Mesothelial cell of epicardium (in vitro differentiated cells): ENCODE data around the gene TMEM51. TPM values are rescaled to one million over a fixed set of nuclear protein-coding genes. Genes with fewer than 3 reads are reported as not detected.

Experiments used
- DNase-seq, 2 experiments: peaks; one replicate each; pipeline ENCODE4 v3.0.0; 2021; ENCODE audit warnings: low spot score in 2 of 2; ENCODE audit not compliant: unreplicated experiment in 2 of 2
- H3K27ac Mint-ChIP-seq: 2 replicates; pipeline ENCODE4 v1.8.0; 2021; ENCODE audit warnings: mixed read lengths
- H3K27me3 Mint-ChIP-seq: 2 replicates; pipeline ENCODE4 v1.8.0; 2021; ENCODE audit warnings: low read depth, mixed read lengths
- H3K36me3 Mint-ChIP-seq: 2 replicates; pipeline ENCODE4 v1.8.0; 2021; ENCODE audit warnings: mixed read lengths
- H3K4me1 Mint-ChIP-seq: 2 replicates; pipeline ENCODE4 v1.8.0; 2021; ENCODE audit warnings: mixed read lengths
- H3K4me3 Mint-ChIP-seq: 2 replicates; pipeline ENCODE4 v1.8.0; 2021; ENCODE audit warnings: mild to moderate bottlenecking, moderate library complexity, mixed read lengths
- H3K9me3 Mint-ChIP-seq: 2 replicates; pipeline ENCODE4 v1.8.0; 2021; ENCODE audit warnings: mixed read lengths
- CTCF ChIP-seq: fragments of 200-600 bp; sonication (generic); IDR thresholded peaks from one replicate; pipeline ENCODE4 v1.5.0; 2021; ENCODE audit warnings: antibody characterized with exemption; ENCODE audit not compliant: unreplicated experiment
- total RNA-seq: library from RNA; stranded (reverse); gene quantifications from 3 replicates; pipeline ENCODE4 v1.2.1, GENCODE V29; 2021

The TMEM51 gene
- total RNA-seq, 1 donor from 2014 or later: 10.9 TPM

DNA sequence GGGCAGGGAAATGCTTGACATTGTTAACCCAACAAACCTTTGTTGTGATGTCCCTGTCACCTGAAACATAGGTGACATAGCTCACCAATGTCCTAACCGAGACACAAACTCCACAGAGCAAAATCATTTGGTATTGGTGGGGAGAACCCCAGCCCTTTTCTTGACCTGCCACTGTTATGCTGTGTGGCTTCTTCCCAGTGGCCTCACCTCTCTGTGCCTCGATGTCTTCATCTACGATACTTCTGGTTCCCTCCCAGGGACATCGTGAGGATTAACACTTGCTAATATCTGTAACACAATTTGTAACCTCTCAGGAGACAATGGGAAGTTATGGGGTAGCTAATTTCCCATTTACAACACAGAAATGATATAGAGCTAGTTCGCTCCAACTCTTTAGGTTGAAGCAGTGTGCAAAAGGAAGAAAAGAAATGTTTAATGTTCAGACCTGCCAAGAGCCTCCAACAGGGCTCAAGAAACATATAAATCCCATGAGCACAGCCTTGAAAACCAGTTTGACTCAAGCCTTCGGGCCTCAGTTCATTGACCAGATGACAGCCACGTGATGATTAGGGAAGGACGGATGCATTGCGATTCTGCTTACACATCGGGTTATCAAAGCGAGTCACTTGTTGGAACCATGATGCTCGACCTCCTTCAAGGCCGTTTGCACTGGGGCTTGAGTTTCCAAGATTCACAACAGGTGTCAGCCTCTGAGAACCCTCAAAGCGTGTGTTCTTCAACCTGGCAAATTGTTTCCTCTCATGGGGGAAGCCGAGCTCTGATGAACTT, 37.8 kb upstream of the TMEM51 start:
- TF ChIP-seq CTCF: no peak
- no peaks in the 10 kb centered on the region for H3K27me3 Mint-ChIP-seq
- peaks cover 24% of the 10 kb centered on the region for H3K4me1 Mint-ChIP-seq
- H3K36me3 Mint-ChIP-seq: peaks cover 7% of the 10 kb centered on the region
- no peaks in the 10 kb centered on the region for H3K9me3 Mint-ChIP-seq
- H3K4me3 Mint-ChIP-seq: no peak overlapping the region
- no peak overlapping the region for H3K27ac Mint-ChIP-seq
- DNase-seq: no peak

DNA sequence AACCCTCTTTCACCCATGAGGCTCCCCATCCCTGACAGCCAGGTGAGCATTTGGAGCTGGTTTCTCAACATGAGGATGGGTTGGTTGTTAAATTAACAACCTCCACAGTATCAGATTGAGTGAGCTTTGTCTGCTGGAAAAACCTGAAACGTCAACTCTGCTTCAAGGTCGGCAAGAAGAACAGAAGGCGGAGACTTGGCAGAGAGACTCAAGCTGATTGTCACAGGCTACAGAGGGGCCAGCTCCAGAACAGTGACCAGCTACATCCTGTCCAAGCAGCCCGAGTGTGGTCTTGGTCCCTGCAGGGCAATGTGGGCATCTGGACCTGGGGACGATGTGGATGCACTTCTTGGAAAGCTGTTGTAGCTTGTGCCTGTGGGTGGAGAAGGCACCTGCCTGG, 36.6 kb upstream of the TMEM51 start:
- DNase-seq: no peak
- H3K27ac Mint-ChIP-seq: no peak overlapping the region

DNA sequence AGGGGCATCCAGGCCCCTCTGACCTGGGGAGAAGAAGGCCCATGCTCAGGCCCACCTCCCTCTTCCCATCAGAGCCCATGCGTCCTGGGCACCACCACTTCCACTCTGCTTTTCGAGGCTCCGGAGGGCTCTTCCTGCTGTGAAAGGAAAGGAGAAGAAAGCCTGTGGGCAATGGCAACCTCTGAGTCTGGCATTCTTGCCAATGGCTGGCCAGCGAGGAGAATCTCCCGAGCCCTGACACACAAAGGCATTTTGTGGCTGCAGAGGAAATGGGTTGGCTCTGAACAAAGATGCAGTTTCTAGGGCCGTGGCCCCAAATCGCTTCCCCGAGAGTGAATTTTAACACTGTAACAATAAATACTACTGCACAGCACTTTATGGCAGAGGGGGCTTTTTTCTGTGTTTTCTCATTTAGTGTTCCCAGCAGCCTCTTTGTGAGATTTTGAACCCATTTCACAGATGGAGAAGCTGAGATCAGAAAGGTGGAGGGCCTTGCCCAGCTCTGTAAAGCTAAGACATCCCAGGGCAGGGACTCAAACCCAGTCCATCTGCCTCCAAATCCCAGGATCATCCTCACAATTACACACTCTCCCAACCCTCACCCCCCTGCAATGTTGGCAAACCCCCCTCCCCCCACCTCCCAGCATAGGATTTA, 35.7 kb upstream of the TMEM51 start:
- no peak for TF ChIP-seq CTCF
- DNase-seq: no peak
- no peaks in the 10 kb centered on the region for H3K27me3 Mint-ChIP-seq
- H3K9me3 Mint-ChIP-seq: no peaks in the 10 kb centered on the region
- peaks cover 15% of the 10 kb centered on the region for H3K4me1 Mint-ChIP-seq
- no peak overlapping the region for H3K4me3 Mint-ChIP-seq
- peaks cover 7% of the 10 kb centered on the region for H3K36me3 Mint-ChIP-seq
- no peak overlapping the region for H3K27ac Mint-ChIP-seq

More for the DNA sequence above, 36.6 kb upstream of the TMEM51 start:
- no peak overlapping the region for H3K4me3 Mint-ChIP-seq
- H3K4me1 Mint-ChIP-seq: peaks cover 23% of the 10 kb centered on the region
- no peaks in the 10 kb centered on the region for H3K27me3 Mint-ChIP-seq
- TF ChIP-seq CTCF: no peak
- no peaks in the 10 kb centered on the region for H3K9me3 Mint-ChIP-seq
- H3K36me3 Mint-ChIP-seq: peaks cover 7% of the 10 kb centered on the region

DNA sequence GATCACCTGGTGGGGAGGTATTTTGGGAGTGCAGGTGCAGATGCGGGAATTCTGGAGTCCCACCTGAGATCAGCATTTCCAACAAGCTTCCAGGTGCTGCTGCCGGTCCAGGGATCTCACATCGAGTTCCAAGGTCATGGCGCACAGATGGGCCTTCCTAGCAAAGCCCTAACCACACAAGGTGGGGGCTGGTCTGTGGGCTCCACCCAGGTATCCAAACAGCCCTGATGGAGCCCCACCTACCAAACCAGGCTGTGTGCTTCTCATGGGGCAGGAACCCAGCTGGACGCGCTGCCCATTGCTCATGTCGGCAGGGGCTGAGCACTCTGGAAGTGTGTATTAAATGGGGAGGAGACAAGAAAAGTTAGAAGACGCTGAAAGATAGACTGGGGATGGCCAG, 35.0 kb upstream of the TMEM51 start:
- Mint-ChIP-seq H3K4me1 (peaks cover 13% of the 10 kb centered on the region), H3K27ac (no peak overlapping the region), H3K4me3 (no peak overlapping the region), H3K36me3 (peaks cover 7% of the 10 kb centered on the region), H3K27me3 (no peaks in the 10 kb centered on the region), H3K9me3 (no peaks in the 10 kb centered on the region)
- no peak for TF ChIP-seq CTCF
- no peak for DNase-seq

- H3K4me1 Mint-ChIP-seq: peaks cover 13% of the 10 kb centered on the region
- no peaks in the 10 kb centered on the region for H3K27me3 Mint-ChIP-seq
- H3K4me3 Mint-ChIP-seq: no peak overlapping the region
- no peaks in the 10 kb centered on the region for H3K9me3 Mint-ChIP-seq
- no peak for DNase-seq
- no peak for TF ChIP-seq CTCF
- no peak overlapping the region for H3K27ac Mint-ChIP-seq
- H3K36me3 Mint-ChIP-seq: peaks cover 4% of the 10 kb centered on the region
Observed at GRCh38 chr1:15120251-15120945, 33.1 kb upstream of the TMEM51 start.
